HepG2 (cell line): ENCODE measurements around the gene TTN. TPM values are rescaled to one million over a fixed set of nuclear protein-coding genes. Genes with fewer than 3 reads are reported as not detected.

Experiments
- ATAC-seq: fragments of 200-7000 bp; cut with Tn5 transposase; 3 replicates; pipeline ENCODE4 v1.9.1; 2020; ENCODE audit warnings: mild to moderate bottlenecking, moderate library complexity
- BruUV-seq: library from RNA; stranded (reverse); fragments of 400-500 nt; replicated peaks from 2 replicates; lab custom pipeline; 2021; lab: Mats Ljungman, UMichigan
- CTCF ChIA-PET: fragments of 300-600 bp; formaldehyde crosslinking; extraction: SDS; loops from one replicate; lab custom pipeline; 2021; ENCODE audit warnings: low total read pairs, inconsistent platforms, low intra/inter-chr PET ratio; lab: Yijun Ruan, JAX
- POLR2A ChIA-PET: fragments of 350-600 bp; sonication (Branson Sonifier 250); formaldehyde crosslinking; loops from one replicate; lab custom pipeline; 2020; ENCODE audit warnings: antibody characterized with exemption, inconsistent platforms; lab: Yijun Ruan, JAX
- DNase-seq: peaks from one replicate; pipeline ENCODE4 v3.0.0-alpha.2; 2015; ENCODE audit warnings: low spot score
- FAIRE-seq: peaks from 3 replicates; lab custom pipeline; 2011; peaks lifted over from hg19 to GRCh38; lab: Jason Lieb, UNC
- H2AFZ ChIP-seq: one replicate; pipeline ENCODE4 v1.6.1; 2011; ENCODE audit warnings: low read length, inconsistent platforms
- H3K27ac ChIP-seq: fragments of 300-600 bp; 3 replicates; pipeline ENCODE4 v1.8.0; 2011; ENCODE audit warnings: mixed run types, mild to moderate bottlenecking, mixed read lengths, low read length, inconsistent platforms; ENCODE audit not compliant: insufficient read depth; ENCODE audit errors: extremely low read length
- H3K27me3 ChIP-seq, 2 experiments: fragments of 200-600 bp in 1 of 2; 2 replicates in 1 of 2; 3 replicates in 1 of 2; pipeline versions ENCODE4 v1.6.0 to v1.8.0; 2011; ENCODE audit warnings: low read length in 2 of 2, mild to moderate bottlenecking in 2 of 2, moderate library complexity in 2 of 2, inconsistent platforms in 1 of 2; ENCODE audit not compliant: insufficient read depth in 2 of 2, control insufficient read depth in 1 of 2
- H3K36me3 ChIP-seq, 2 experiments: fragments of 200-600 bp in 1 of 2; replicated peaks in 1 of 2; 2 replicates in 1 of 2; 3 replicates in 1 of 2; pipeline versions ENCODE4 v1.5.1 to v1.8.0; 2011; ENCODE audit warnings: low read length in 2 of 2, inconsistent platforms in 1 of 2; ENCODE audit not compliant: insufficient read depth in 2 of 2, control insufficient read depth in 1 of 2
- H3K4me1 ChIP-seq: 2 replicates; pipeline ENCODE4 v1.5.1; 2012; ENCODE audit warnings: low read length, inconsistent platforms; ENCODE audit not compliant: insufficient read depth
- H3K4me2 ChIP-seq: 2 replicates; pipeline ENCODE4 v1.6.0; 2011; ENCODE audit warnings: low read depth, low read length, inconsistent platforms
- H3K4me3 ChIP-seq, 3 experiments: fragments of 200-600 bp in 1 of 3; sonication (generic), shearing (Covaris generic) in 1 of 3; replicated peaks in 1 of 3; 2 replicates each; pipeline ENCODE4 v1.5.1; 2011 to 2016; ENCODE audit warnings: low read length in 3 of 3, inconsistent platforms in 2 of 3, low read depth in 2 of 3, mild to moderate bottlenecking in 2 of 3, control low read depth in 1 of 3, mixed read lengths in 1 of 3; ENCODE audit not compliant: insufficient read depth in 1 of 3
- H3K79me2 ChIP-seq: one replicate; pipeline ENCODE4 v1.6.1; 2011; ENCODE audit warnings: low read length, inconsistent platforms; ENCODE audit not compliant: insufficient read depth
- H3K9ac ChIP-seq: 2 replicates; pipeline ENCODE4 v1.6.0; 2011; ENCODE audit warnings: mild to moderate bottlenecking, low read depth, low read length, inconsistent platforms; ENCODE audit not compliant: insufficient read depth
- H3K9me3 ChIP-seq: 2 replicates; pipeline ENCODE4 v1.5.1; 2012; ENCODE audit warnings: mild to moderate bottlenecking, low read length
- H4K20me1 ChIP-seq: 2 replicates; pipeline ENCODE4 v1.6.0; 2011; ENCODE audit warnings: inconsistent platforms, mild to moderate bottlenecking, low read length, moderate library complexity; ENCODE audit not compliant: insufficient read depth
- ARID2 ChIP-seq: sonication (generic); formaldehyde crosslinking; IDR thresholded peaks from 2 replicates; pipeline ENCODE4 v1.8.1; 2022; ENCODE audit warnings: mild to moderate bottlenecking, missing genetic modification reagents, borderline replicate concordance
- ATF6 ChIP-seq: sonication (generic); formaldehyde crosslinking; conservative IDR thresholded peaks from 2 replicates; pipeline ENCODE4 v1.4.0; 2020; ENCODE audit warnings: missing genetic modification reagents
- BRF2 ChIP-seq: sonication (generic); formaldehyde crosslinking; IDR thresholded peaks from 2 replicates; pipeline ENCODE4 v1.8.1; 2022; ENCODE audit warnings: mild to moderate bottlenecking, missing genetic modification reagents
- HBP1 ChIP-seq: IDR thresholded peaks from 2 replicates; pipeline ENCODE4 v1.6.1; 2016; ENCODE audit warnings: low read depth, control low read depth
- KDM2A ChIP-seq: sonication (generic); formaldehyde crosslinking; IDR thresholded peaks from 2 replicates; pipeline ENCODE4 v1.4.0; 2020; ENCODE audit warnings: low read depth, missing genetic modification reagents, borderline replicate concordance
- NFYB ChIP-seq: sonication (generic); formaldehyde crosslinking; IDR thresholded peaks from 2 replicates; pipeline ENCODE4 v1.4.0; 2020; ENCODE audit warnings: missing genetic modification reagents
- PBX2 ChIP-seq: IDR thresholded peaks from 2 replicates; pipeline ENCODE4 v1.6.1; 2016; ENCODE audit warnings: control low read depth
- REXO4 ChIP-seq: sonication (generic); formaldehyde crosslinking; IDR thresholded peaks from 2 replicates; pipeline ENCODE4 v1.8.0; 2022; ENCODE audit warnings: missing genetic modification reagents, mild to moderate bottlenecking, borderline replicate concordance
- U2AF2 ChIP-seq: fragments of 200-400 bp; formaldehyde crosslinking; IDR thresholded peaks from 2 replicates; pipeline ENCODE4 v1.6.1; 2017; ENCODE audit warnings: low read depth, mild to moderate bottlenecking, low read length
- ZNF20 ChIP-seq: sonication (generic); formaldehyde crosslinking; IDR thresholded peaks from 2 replicates; pipeline ENCODE4 v1.4.0; 2020; ENCODE audit warnings: mild to moderate bottlenecking, moderate library complexity, missing genetic modification reagents
- ZSCAN12 ChIP-seq: sonication (generic); formaldehyde crosslinking; IDR thresholded peaks from 2 replicates; pipeline ENCODE4 v1.9.0; 2021; ENCODE audit warnings: mild to moderate bottlenecking, missing genetic modification reagents
- WGBS: methylation state at CpG from one replicate; pipeline ENCODE4 v1.1.6; 2017; ENCODE audit warnings: low lambda C conversion rate; 5-methylcytosine and 5-hydroxymethylcytosine counted together
- in situ Hi-C: cut with HindIII; loops from 2 replicates; pipeline ENCODE4 v1.10.0; 2017; ENCODE audit warnings: low pct_unique_long_range_greater_than_20kb; ENCODE audit not compliant: extremely low pct_ligation_motif_present
- intact Hi-C: fragments of 100-400 bp; cut with micrococcal nuclease; formaldehyde crosslinking; loops from one replicate; pipeline ENCODE4 v1.10.0; 2022; ENCODE audit not compliant: unreplicated experiment
- polyA plus RNA-seq, 8 experiments: library from polyadenylated mRNA; depleted of rRNA in 3 of 8; stranded (reverse) in 7 of 8; unstranded in 1 of 8; fragments of >200 nt; fragmentation: Illumina TruSeq in 4 of 8; extraction: Trizol in 4 of 8; gene quantifications; 2 replicates each; pipeline versions ENCODE4 v1.2.1 to v1.2.3, GENCODE V29; 2011 to 2016; ENCODE audit warnings: low read depth in 4 of 8, missing spikeins in 1 of 8, mixed read lengths in 1 of 8; ENCODE audit not compliant: insufficient read depth in 1 of 8
- total RNA-seq, 5 experiments: library from RNA; depleted of rRNA; stranded (reverse); fragments of >200 nt; fragmentation: Illumina TruSeq; extraction: Trizol; gene quantifications; 2 replicates each; pipeline ENCODE4 v1.2.3, GENCODE V29; 2016; ENCODE audit warnings: low read depth in 1 of 5

TTN gene
- total and polyA plus RNA-seq, 2 of the 13 experiments (the other 11 are each of a cell fraction or from before 2014, with no cell fraction given), result under 0.01 TPM

GRCh38 chr2:178707476-178707875, 99.7 kb downstream of the TTN start:
- H3K27ac ChIP-seq, result no peak overlapping the region
- H4K20me1 ChIP-seq, result no peaks in the 10 kb centered on the region
- H3K4me1 ChIP-seq, result no peaks in the 10 kb centered on the region
- H3K79me2 ChIP-seq, result no peaks in the 10 kb centered on the region
- no peak overlapping the region for H2AFZ ChIP-seq
- DNase-seq, result no peak
- intact Hi-C loops, result no loop called here
- no peak for FAIRE-seq
- H3K9ac ChIP-seq, result no peak overlapping the region
- ChIA-PET CTCF (no interaction called here), POLR2A (no interaction called here)
- no peak overlapping the region for H3K4me2 ChIP-seq
- H3K36me3 ChIP-seq, result no peaks in the 10 kb centered on the region
- no peaks in the 10 kb centered on the region for H3K9me3 ChIP-seq
- no peak overlapping the region for H3K4me3 ChIP-seq
- 2% methylated on average over 2 of the region's 2 CpGs for WGBS
- in situ Hi-C loops, result no loop called here
- H3K27me3 ChIP-seq, result peaks cover 2 to 13% of the 10 kb centered on the region in 2 experiments; a peak in 3 of 5 replicates
- no peak for ATAC-seq
- BruUV-seq, result no TSS peak
- no peak for TF ChIP-seq ZSCAN12 (CRISPR knock-in tag)
- TF ChIP-seq BRF2 (CRISPR knock-in tag), result no peak
- no peak for TF ChIP-seq NFYB (CRISPR knock-in tag)
- no peak for TF ChIP-seq PBX2 (CRISPR knock-in tag)
- no peak for TF ChIP-seq U2AF2
- no peak for TF ChIP-seq ARID2 (CRISPR knock-in tag)
- no peak for TF ChIP-seq ZNF20
- no peak for TF ChIP-seq REXO4 (CRISPR knock-in tag)
- TF ChIP-seq KDM2A (CRISPR knock-in tag), result no peak
- TF ChIP-seq HBP1 (CRISPR knock-in tag), result no peak
- TF ChIP-seq ATF6 (CRISPR knock-in tag), result no peak
- TF ChIP-seq, all 625 proteins: peak for 0
